Trophoblast cell (in vitro differentiated cells and primary cell): ENCODE results near the gene AFF2.

ENCODE experiments used
- DNase-seq, 2 donors: peaks; one replicate each; pipeline ENCODE4 v3.0.0-alpha.2; 2016
- H2AFZ ChIP-seq: 2 replicates; pipeline ENCODE4 v1.6.1; 2013; ENCODE audit warnings: low read length, moderate library complexity, mild to moderate bottlenecking; ENCODE audit not compliant: insufficient read depth, poor library complexity
- H2AK5ac ChIP-seq: 2 replicates; pipeline ENCODE4 v1.6.1; 2013; ENCODE audit warnings: mild to moderate bottlenecking, low read length
- H2BK120ac ChIP-seq: 2 replicates; pipeline ENCODE4 v1.6.1; 2013; ENCODE audit warnings: low read length, mild to moderate bottlenecking, moderate library complexity; ENCODE audit not compliant: insufficient read depth, poor library complexity
- H2BK12ac ChIP-seq: 2 replicates; pipeline ENCODE4 v1.6.1; 2013; ENCODE audit warnings: mild to moderate bottlenecking, low read length, moderate library complexity
- H2BK5ac ChIP-seq: 2 replicates; pipeline ENCODE4 v1.6.1; 2013; ENCODE audit warnings: low read length, low read depth, moderate library complexity, mild to moderate bottlenecking; ENCODE audit not compliant: poor library complexity
- H3K14ac ChIP-seq: 2 replicates; pipeline ENCODE4 v1.6.1; 2013; ENCODE audit warnings: mild to moderate bottlenecking, low read length
- H3K18ac ChIP-seq: 2 replicates; pipeline ENCODE4 v1.6.1; 2013; ENCODE audit warnings: mild to moderate bottlenecking, low read length
- H3K23ac ChIP-seq: 2 replicates; pipeline ENCODE4 v1.6.1; 2013; ENCODE audit warnings: low read length
- H3K27ac ChIP-seq: 2 replicates; pipeline ENCODE4 v1.5.1; 2013; ENCODE audit warnings: low read depth, mild to moderate bottlenecking, inconsistent platforms, low read length, moderate library complexity
- H3K27me3 ChIP-seq: 2 replicates; pipeline ENCODE4 v1.6.1; 2013; ENCODE audit warnings: inconsistent platforms, mild to moderate bottlenecking, low read length, moderate library complexity; ENCODE audit not compliant: insufficient read depth
- H3K36me3 ChIP-seq, 2 experiments: 1 replicate in 1 of 2; 2 replicates in 1 of 2; pipeline ENCODE4 v1.6.1; 2013; ENCODE audit warnings: low read length in 2 of 2, mild to moderate bottlenecking in 2 of 2, moderate library complexity in 1 of 2; ENCODE audit not compliant: insufficient read depth in 2 of 2, control insufficient read depth in 1 of 2
- H3K4ac ChIP-seq: 2 replicates; pipeline ENCODE4 v1.6.1; 2013; ENCODE audit warnings: low read depth, mild to moderate bottlenecking, low read length, moderate library complexity
- H3K4me1 ChIP-seq, 2 experiments: 1 replicate in 1 of 2; 2 replicates in 1 of 2; pipeline ENCODE4 v1.6.1; 2013; ENCODE audit warnings: low read length in 2 of 2, mild to moderate bottlenecking in 2 of 2, moderate library complexity in 1 of 2; ENCODE audit not compliant: insufficient read depth in 2 of 2, control insufficient read depth in 1 of 2
- H3K4me2 ChIP-seq: 2 replicates; pipeline ENCODE4 v1.6.1; 2013; ENCODE audit warnings: inconsistent platforms, mild to moderate bottlenecking, low read length, moderate library complexity
- H3K4me3 ChIP-seq: 2 replicates; pipeline ENCODE4 v1.5.1; 2013; ENCODE audit warnings: mild to moderate bottlenecking, low read depth, low read length, inconsistent platforms
- H3K79me1 ChIP-seq: one replicate; pipeline ENCODE4 v1.6.1; 2013; ENCODE audit warnings: low read length
- H3K79me2 ChIP-seq: 2 replicates; pipeline ENCODE4 v1.6.1; 2013; ENCODE audit warnings: low read length, mild to moderate bottlenecking; ENCODE audit not compliant: control insufficient read depth, insufficient read depth, poor library complexity
- H3K9ac ChIP-seq: 2 replicates; pipeline ENCODE4 v1.6.1; 2013; ENCODE audit warnings: mild to moderate bottlenecking, low read length
- H3K9me3 ChIP-seq: 2 replicates; pipeline ENCODE4 v1.6.1; 2013; ENCODE audit warnings: low read depth, mild to moderate bottlenecking, control low read depth, inconsistent platforms, low read length; ENCODE audit not compliant: insufficient read depth
- H4K12ac ChIP-seq: 2 replicates; pipeline ENCODE4 v1.6.1; 2013; ENCODE audit warnings: low read depth, mild to moderate bottlenecking, low read length, moderate library complexity
- H4K8ac ChIP-seq: 2 replicates; pipeline ENCODE4 v1.6.1; 2013; ENCODE audit warnings: low read depth, mild to moderate bottlenecking, low read length, moderate library complexity
- H4K91ac ChIP-seq: one replicate; pipeline ENCODE4 v1.6.1; 2013; ENCODE audit warnings: low read depth, mild to moderate bottlenecking, low read length, moderate library complexity
- WGBS: extraction: QIAGEN DNeasy Blood & Tissue Kit; methylation state at CpG from one replicate; pipeline ENCODE4 v1.1.7; 2013; ENCODE audit warnings: missing lambda C conversion rate; ENCODE audit not compliant: insufficient read length, insufficient coverage; ENCODE audit errors: extremely low coverage; 5-methylcytosine and 5-hydroxymethylcytosine counted together

The AFF2 gene

DNA sequence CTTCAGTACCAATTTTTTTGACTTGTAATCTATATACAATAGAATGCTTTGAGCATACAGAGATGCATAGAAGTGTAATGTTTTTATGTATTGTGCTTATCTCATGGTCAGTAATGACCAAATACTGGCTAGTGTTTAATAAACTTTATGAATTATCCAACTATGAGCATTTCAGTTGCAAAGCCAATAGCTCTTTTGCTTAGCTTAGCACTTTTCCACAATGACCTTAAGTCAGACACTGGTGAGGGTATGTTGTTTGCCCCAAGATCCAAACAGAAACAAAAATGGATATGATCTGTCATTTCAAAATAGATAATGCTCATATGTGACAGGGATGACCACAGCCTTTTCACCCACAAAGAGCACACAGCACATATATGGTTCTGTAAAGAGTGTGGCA is 393.0 kb downstream of the AFF2 start:
- no peak overlapping the region for H3K27ac ChIP-seq
- H2BK5ac ChIP-seq, result no peak overlapping the region
- no peak overlapping the region for H2BK12ac ChIP-seq
- H2AK5ac ChIP-seq, result no peak overlapping the region
- H4K91ac ChIP-seq, result no peak overlapping the region
- no peak overlapping the region for H2BK120ac ChIP-seq
- no peaks in the 10 kb centered on the region for H3K4me1 ChIP-seq
- no peak overlapping the region for H3K18ac ChIP-seq
- H3K4me3 ChIP-seq, result no peak overlapping the region
- no peak overlapping the region for H3K9ac ChIP-seq
- no peak overlapping the region for H3K23ac ChIP-seq
- H3K9me3 ChIP-seq, result no peaks in the 10 kb centered on the region
- H4K12ac ChIP-seq, result no peak overlapping the region
- no peak overlapping the region for H3K14ac ChIP-seq
- H3K4me2 ChIP-seq, result no peak overlapping the region
- no peak overlapping the region for H2AFZ ChIP-seq
- no peak overlapping the region for H4K8ac ChIP-seq
- H3K27me3 ChIP-seq, result no peaks in the 10 kb centered on the region
- H3K36me3 ChIP-seq, result no peaks in the 10 kb centered on the region
- no peaks in the 10 kb centered on the region for H3K79me2 ChIP-seq
- no peak for DNase-seq
- no peaks in the 10 kb centered on the region for H3K79me1 ChIP-seq
- no peak overlapping the region for H3K4ac ChIP-seq

DNA sequence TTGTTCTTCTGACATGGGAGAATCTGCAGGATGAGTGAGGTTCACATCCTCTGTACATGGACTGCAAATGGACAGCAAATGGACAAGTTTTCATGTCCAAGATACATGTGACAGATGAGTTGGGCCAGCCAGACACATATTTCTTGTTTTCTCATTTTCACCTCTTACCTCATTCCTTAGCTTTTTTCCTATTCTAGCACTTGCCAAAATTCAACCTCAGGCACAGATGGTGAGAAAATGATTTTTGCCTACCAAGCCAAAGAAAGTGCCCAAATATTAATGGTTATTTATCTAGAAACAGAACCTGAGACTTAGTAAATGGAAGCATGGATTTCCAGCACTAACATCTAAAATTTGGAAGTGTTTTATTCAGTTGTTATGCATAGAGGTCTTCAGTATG is 402.2 kb downstream of the AFF2 start:
- Histone ChIP-seq H2BK12ac (no peak overlapping the region), H3K9me3 (no peaks in the 10 kb centered on the region), H3K36me3 (no peaks in the 10 kb centered on the region), H4K91ac (no peak overlapping the region), H2BK5ac (no peak overlapping the region), H3K4me1 (no peaks in the 10 kb centered on the region), H3K4me3 (no peak overlapping the region), H2AFZ (no peak overlapping the region), H3K14ac (no peak overlapping the region), H4K8ac (no peak overlapping the region), H3K18ac (no peak overlapping the region), H3K79me2 (no peaks in the 10 kb centered on the region), H2AK5ac (no peak overlapping the region), H2BK120ac (no peak overlapping the region), H3K4me2 (no peak overlapping the region), H3K27ac (no peak overlapping the region), H4K12ac (no peak overlapping the region), H3K4ac (no peak overlapping the region), H3K27me3 (no peaks in the 10 kb centered on the region), H3K23ac (no peak overlapping the region), H3K9ac (no peak overlapping the region), H3K79me1 (no peaks in the 10 kb centered on the region)
- DNase-seq, result no peak

DNA sequence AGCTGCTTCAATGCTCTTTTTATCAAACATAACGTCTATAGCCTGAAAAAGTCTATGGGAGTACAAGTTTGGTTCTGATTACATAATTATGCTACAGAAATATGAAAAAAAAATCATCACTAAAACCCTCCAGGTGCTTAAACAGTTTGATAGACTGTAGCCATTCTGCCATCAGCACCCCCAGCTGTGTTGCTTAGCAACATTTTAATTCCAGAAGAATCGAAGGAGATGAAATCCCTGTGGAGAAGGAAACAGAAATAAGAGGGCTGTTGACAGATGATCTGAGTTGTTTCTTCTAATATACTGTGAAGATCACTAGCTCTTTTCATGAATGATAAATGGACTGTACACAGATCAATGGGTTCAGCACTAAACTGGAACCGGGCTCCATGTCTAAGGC is 402.8 kb downstream of the AFF2 start:
- no peak for DNase-seq
- Histone ChIP-seq H2BK12ac (no peak overlapping the region), H4K12ac (no peak overlapping the region), H3K4me2 (no peak overlapping the region), H3K4me1 (no peaks in the 10 kb centered on the region), H3K36me3 (no peaks in the 10 kb centered on the region), H3K79me1 (no peaks in the 10 kb centered on the region), H3K27me3 (no peaks in the 10 kb centered on the region), H2BK5ac (no peak overlapping the region), H2BK120ac (no peak overlapping the region), H3K9ac (no peak overlapping the region), H3K27ac (no peak overlapping the region), H3K9me3 (no peaks in the 10 kb centered on the region), H4K91ac (no peak overlapping the region), H4K8ac (no peak overlapping the region), H3K79me2 (no peaks in the 10 kb centered on the region), H3K23ac (no peak overlapping the region), H2AK5ac (no peak overlapping the region), H3K4ac (no peak overlapping the region), H3K14ac (no peak overlapping the region), H2AFZ (no peak overlapping the region), H3K4me3 (no peak overlapping the region), H3K18ac (no peak overlapping the region)
- no CpG with 5 or more reads among the region's 3 CpGs for WGBS

DNA sequence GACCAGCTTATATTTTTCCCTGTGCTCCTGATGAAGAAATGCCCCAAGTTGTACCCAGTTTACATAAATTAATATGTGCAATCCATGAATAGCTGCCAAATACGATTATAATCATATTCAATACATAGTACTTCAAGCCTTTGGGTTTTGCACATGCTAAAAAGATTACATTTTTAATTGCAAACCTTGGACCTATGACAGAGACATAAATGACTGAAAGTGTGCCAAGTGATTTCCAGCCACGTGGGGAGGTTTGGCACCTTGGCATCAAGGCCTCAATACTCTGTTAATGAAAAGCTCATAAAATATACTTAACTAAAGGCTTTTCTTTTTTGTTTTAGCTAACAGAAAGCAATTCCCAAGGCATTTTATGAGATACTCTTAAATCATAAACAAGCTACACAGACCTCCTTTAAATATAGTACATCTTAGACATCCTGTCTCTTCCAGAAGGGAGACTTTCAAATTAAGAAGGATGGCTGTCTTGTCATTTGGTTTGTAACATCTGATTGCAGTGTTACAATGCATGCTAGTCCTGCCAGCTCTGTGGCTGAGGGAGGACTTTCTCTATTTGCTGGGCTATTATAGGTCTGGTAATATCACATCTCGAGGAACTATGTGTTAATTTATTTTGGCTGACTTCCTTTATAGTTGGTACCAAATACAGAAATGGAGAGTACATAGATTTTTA is 404.1 kb downstream of the AFF2 start:
- Histone ChIP-seq H2AK5ac (no peak overlapping the region), H3K14ac (no peak overlapping the region), H4K12ac (no peak overlapping the region), H3K4me1 (no peaks in the 10 kb centered on the region), H3K79me2 (no peaks in the 10 kb centered on the region), H3K36me3 (no peaks in the 10 kb centered on the region), H3K4ac (no peak overlapping the region), H3K27ac (no peak overlapping the region), H3K9me3 (no peaks in the 10 kb centered on the region), H3K27me3 (no peaks in the 10 kb centered on the region), H4K8ac (no peak overlapping the region), H2AFZ (no peak overlapping the region), H3K18ac (no peak overlapping the region), H2BK120ac (no peak overlapping the region), H3K4me3 (no peak overlapping the region), H4K91ac (no peak overlapping the region), H3K79me1 (no peaks in the 10 kb centered on the region), H2BK5ac (no peak overlapping the region), H2BK12ac (no peak overlapping the region), H3K4me2 (no peak overlapping the region), H3K9ac (no peak overlapping the region), H3K23ac (no peak overlapping the region)
- DNase-seq, result no peak
- no CpG with 5 or more reads among the region's 3 CpGs for WGBS
